T-helper 2 cell treated with Interferon-gamma antibody and Interleukin-4, amounts not matched to agents 5 μg/mL and 100 μg/mL, for 36 hours (primary cell): ENCODE results near the gene TK1.

Source experiments
- DNase-seq: peaks from one replicate; pipeline ENCODE4 v3.0.0; 2021; ENCODE audit warnings: low spot score
- H3K27ac Mint-ChIP-seq: one replicate; pipeline ENCODE4 v1.8.0; 2021; ENCODE audit warnings: mild to moderate bottlenecking, mixed read lengths
- H3K27me3 Mint-ChIP-seq: one replicate; pipeline ENCODE4 v1.8.0; 2021; ENCODE audit warnings: low read depth, mixed read lengths
- H3K36me3 Mint-ChIP-seq: one replicate; pipeline ENCODE4 v1.8.0; 2021; ENCODE audit warnings: low read depth, mixed read lengths
- H3K4me1 Mint-ChIP-seq: one replicate; pipeline ENCODE4 v1.8.0; 2021; ENCODE audit warnings: low read depth, mixed read lengths
- H3K4me3 Mint-ChIP-seq: one replicate; pipeline ENCODE4 v1.8.0; 2022; ENCODE audit warnings: mild to moderate bottlenecking, moderate library complexity, mixed read lengths
- H3K9me3 Mint-ChIP-seq: one replicate; pipeline ENCODE4 v1.8.0; 2021; ENCODE audit warnings: mixed read lengths

Gene TK1

GRCh38 chr17:78132084-78132676 is 54.7 kb downstream of the TK1 start:
- Mint-ChIP-seq H3K27me3 (no peaks in the 10 kb centered on the region), H3K4me1 (peaks cover 53% of the 10 kb centered on the region), H3K27ac (peak overlapping the region; percentile 78), H3K9me3 (no peaks in the 10 kb centered on the region), H3K4me3 (peak overlapping the region; percentile 86), H3K36me3 (peaks cover 63% of the 10 kb centered on the region)
- peak; percentile 74 for DNase-seq

GRCh38 chr17:78131172-78132083 is 55.4 kb downstream of the TK1 start:
- Mint-ChIP-seq H3K4me3 (peak overlapping the region; percentile 99), H3K36me3 (peaks cover 61% of the 10 kb centered on the region), H3K27me3 (no peaks in the 10 kb centered on the region), H3K9me3 (no peaks in the 10 kb centered on the region), H3K4me1 (peaks cover 49% of the 10 kb centered on the region), H3K27ac (peak overlapping the region; percentile 100)
- peak; percentile 62 for DNase-seq

- no peaks in the 10 kb centered on the region for H3K27me3 Mint-ChIP-seq
- H3K9me3 Mint-ChIP-seq: no peaks in the 10 kb centered on the region
- H3K27ac Mint-ChIP-seq: peak within 1 kb of the TSS; percentile 100
- peak; percentile 78 for DNase-seq
- H3K4me1 Mint-ChIP-seq: peaks cover 42% of the 10 kb centered on the region
- peaks cover 55% of the 10 kb centered on the region for H3K36me3 Mint-ChIP-seq
- peak within 1 kb of the TSS; percentile 99 for H3K4me3 Mint-ChIP-seq
Measured at GRCh38 chr17:78130437-78131101, 56.3 kb downstream of the TK1 start, which contains the start of gene TMC8. TMC8 (plus strand) TSS chr17:78130771; CDS start chr17:78131589, 818 bp downstream.

GRCh38 chr17:78130090-78130436 is 56.8 kb downstream of the TK1 start:
- Mint-ChIP-seq H3K27me3 (no peaks in the 10 kb centered on the region), H3K4me1 (peaks cover 39% of the 10 kb centered on the region), H3K9me3 (no peaks in the 10 kb centered on the region), H3K4me3 (peak overlapping the region; percentile 99), H3K27ac (peak overlapping the region; percentile 100), H3K36me3 (peaks cover 54% of the 10 kb centered on the region)
- DNase-seq: no peak

GRCh38 chr17:78129351-78130089 is 57.3 kb downstream of the TK1 start:
- H3K27ac Mint-ChIP-seq: peak overlapping the region; percentile 100
- H3K4me3 Mint-ChIP-seq: peak overlapping the region; percentile 99
- no peak for DNase-seq
- peaks cover 52% of the 10 kb centered on the region for H3K36me3 Mint-ChIP-seq
- H3K27me3 Mint-ChIP-seq: no peaks in the 10 kb centered on the region
- H3K9me3 Mint-ChIP-seq: no peaks in the 10 kb centered on the region
- H3K4me1 Mint-ChIP-seq: peaks cover 39% of the 10 kb centered on the region

GRCh38 chr17:78128551-78129350 is 58.1 kb downstream of the TK1 start, which contains the start of gene TMC6:
TMC6 (minus strand) TSS chr17:78128755; CDS start chr17:78126832, 1,923 bp downstream.
- Mint-ChIP-seq H3K27me3 (no peaks in the 10 kb centered on the region), H3K4me3 (peak within 1 kb of the TSS; percentile 99), H3K36me3 (peaks cover 52% of the 10 kb centered on the region), H3K27ac (peak within 1 kb of the TSS; percentile 100), H3K9me3 (no peaks in the 10 kb centered on the region), H3K4me1 (peaks cover 38% of the 10 kb centered on the region)
- DNase-seq: peak; percentile 71

- no peaks in the 10 kb centered on the region for H3K27me3 Mint-ChIP-seq
Measured at GRCh38 chr17:78127888-78128550, 58.8 kb downstream of the TK1 start.

GRCh38 chr17:78127239-78127887 is 59.5 kb downstream of the TK1 start:
- DNase-seq: peak; percentile 77
- Mint-ChIP-seq H3K27ac (peak overlapping the region; percentile 85), H3K9me3 (no peaks in the 10 kb centered on the region), H3K4me1 (peaks cover 43% of the 10 kb centered on the region), H3K4me3 (peak overlapping the region; percentile 93), H3K36me3 (peaks cover 53% of the 10 kb centered on the region), H3K27me3 (no peaks in the 10 kb centered on the region)

More at GRCh38 chr17:78127888-78128550, 58.8 kb downstream of the TK1 start:
- Mint-ChIP-seq H3K4me3 (peak overlapping the region; percentile 93), H3K27ac (peak overlapping the region; percentile 85), H3K36me3 (peaks cover 52% of the 10 kb centered on the region), H3K4me1 (peaks cover 42% of the 10 kb centered on the region), H3K9me3 (no peaks in the 10 kb centered on the region)
- no peak for DNase-seq

GRCh38 chr17:78126895-78127238 is 60.0 kb downstream of the TK1 start:
- H3K27me3 Mint-ChIP-seq: no peaks in the 10 kb centered on the region
- no peaks in the 10 kb centered on the region for H3K9me3 Mint-ChIP-seq
- H3K4me3 Mint-ChIP-seq: peak overlapping the region; percentile 93
- peaks cover 48% of the 10 kb centered on the region for H3K4me1 Mint-ChIP-seq
- H3K27ac Mint-ChIP-seq: peak overlapping the region; percentile 85
- no peak for DNase-seq
- H3K36me3 Mint-ChIP-seq: peaks cover 56% of the 10 kb centered on the region

- Mint-ChIP-seq H3K27me3 (no peaks in the 10 kb centered on the region), H3K4me3 (peak overlapping the region; percentile 93), H3K36me3 (peaks cover 62% of the 10 kb centered on the region), H3K27ac (peak overlapping the region; percentile 83), H3K9me3 (no peaks in the 10 kb centered on the region), H3K4me1 (peaks cover 54% of the 10 kb centered on the region)
- no peak for DNase-seq
Measured at GRCh38 chr17:78125976-78126894, 60.6 kb downstream of the TK1 start.

GRCh38 chr17:78125138-78125913 is 61.5 kb downstream of the TK1 start:
- peaks cover 62% of the 10 kb centered on the region for H3K36me3 Mint-ChIP-seq
- H3K9me3 Mint-ChIP-seq: no peaks in the 10 kb centered on the region
- peak overlapping the region; percentile 41 for H3K27ac Mint-ChIP-seq
- no peak for DNase-seq
- no peaks in the 10 kb centered on the region for H3K27me3 Mint-ChIP-seq
- H3K4me1 Mint-ChIP-seq: peaks cover 58% of the 10 kb centered on the region
- H3K4me3 Mint-ChIP-seq: peak overlapping the region; percentile 93
